Stimulated activated CD8-positive, alpha-beta memory T cell treated with anti-CD3 and anti-CD28 coated beads, Interleukin-2, amount 100 ng/mL, for 1 hour (primary cell): ENCODE results near the gene SLC26A11.
"Not testable (repeated sequence)": the region's sequence is repeated elsewhere in the genome, so short reads cannot be mapped to it uniquely, and the experiment has no call there.

ENCODE experiments used
- DNase-seq, 2 donors: peaks; one replicate each; pipeline ENCODE4 v3.0.0-alpha.2; 2020; ENCODE audit warnings: low read depth in 2 of 2

The SLC26A11 gene

DNA sequence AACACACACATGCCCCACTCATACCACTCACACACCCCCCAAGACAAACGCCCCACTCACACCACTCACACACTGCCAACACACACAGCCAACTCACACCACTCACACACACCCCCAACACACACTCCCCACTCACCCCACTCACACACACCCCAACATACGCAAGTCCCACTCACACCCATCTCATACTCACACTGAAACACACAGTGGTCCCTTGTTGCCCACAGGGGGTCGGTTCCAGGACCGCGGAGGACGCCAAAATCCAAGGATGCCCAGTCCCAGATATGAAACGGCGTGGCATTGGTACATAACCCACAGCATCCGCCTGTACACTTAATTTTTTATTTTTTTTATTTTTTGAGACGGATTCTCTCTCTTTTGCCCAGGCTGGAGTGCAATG is 61.3 kb downstream of the SLC26A11 start:
- DNase-seq: no peak

DNA sequence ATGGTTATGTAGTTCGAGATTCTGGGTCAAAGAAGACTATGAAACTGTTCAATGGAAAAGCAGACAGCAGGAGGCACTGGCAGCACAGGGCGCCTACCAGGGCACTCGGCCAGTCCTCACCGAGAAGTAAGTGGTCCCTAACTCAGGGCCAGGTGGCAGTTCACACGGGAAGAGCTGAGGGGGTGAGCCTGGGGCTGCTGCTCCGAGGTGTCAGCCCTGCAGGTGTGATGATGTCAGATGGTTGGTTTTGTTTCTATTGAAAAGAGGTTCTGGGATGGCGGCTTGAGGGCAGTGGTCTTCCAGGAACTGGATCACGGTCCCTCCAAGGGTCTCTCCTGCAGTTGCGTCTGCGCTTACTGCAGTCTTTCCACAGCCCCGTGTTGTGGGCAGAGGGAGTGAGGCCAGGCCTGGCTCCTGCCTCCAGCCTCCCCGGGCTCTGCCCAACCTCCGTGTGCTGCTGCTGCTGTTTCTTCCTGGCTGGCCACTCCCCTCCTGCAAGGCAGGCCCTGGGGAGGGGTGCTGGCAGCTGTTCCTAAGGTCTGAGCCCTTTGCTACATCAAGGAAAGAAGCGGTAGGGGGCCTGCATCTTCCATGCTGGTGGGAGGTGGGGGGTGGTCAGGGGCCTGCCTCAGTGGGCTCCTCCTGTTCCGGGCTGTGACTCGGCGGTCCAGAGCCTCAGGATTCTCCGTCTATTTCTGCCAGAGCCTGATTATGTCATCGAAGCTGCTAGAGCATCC is 63.1 kb downstream of the SLC26A11 start:
- DNase-seq: no peak

DNA sequence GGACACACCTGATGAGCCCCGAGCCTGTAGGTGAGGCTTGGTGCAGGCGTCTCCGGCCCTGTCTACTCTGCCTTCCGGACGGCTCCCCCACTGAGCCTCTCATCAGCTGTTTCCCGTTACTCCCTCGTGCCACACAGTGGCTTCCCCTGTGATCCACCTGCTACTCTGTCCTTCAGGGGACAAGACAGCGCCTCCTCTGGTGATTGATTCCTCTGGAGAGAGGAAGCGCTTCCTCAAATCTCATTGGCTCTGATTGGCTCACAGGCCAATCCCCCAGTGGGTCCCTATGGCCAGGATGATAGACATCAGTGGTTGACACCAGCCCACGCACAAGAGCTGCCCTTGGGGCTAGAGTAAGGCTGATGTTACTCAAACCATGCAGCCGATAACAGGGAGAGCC is 64.4 kb downstream of the SLC26A11 start:
- DNase-seq: no peak

DNA sequence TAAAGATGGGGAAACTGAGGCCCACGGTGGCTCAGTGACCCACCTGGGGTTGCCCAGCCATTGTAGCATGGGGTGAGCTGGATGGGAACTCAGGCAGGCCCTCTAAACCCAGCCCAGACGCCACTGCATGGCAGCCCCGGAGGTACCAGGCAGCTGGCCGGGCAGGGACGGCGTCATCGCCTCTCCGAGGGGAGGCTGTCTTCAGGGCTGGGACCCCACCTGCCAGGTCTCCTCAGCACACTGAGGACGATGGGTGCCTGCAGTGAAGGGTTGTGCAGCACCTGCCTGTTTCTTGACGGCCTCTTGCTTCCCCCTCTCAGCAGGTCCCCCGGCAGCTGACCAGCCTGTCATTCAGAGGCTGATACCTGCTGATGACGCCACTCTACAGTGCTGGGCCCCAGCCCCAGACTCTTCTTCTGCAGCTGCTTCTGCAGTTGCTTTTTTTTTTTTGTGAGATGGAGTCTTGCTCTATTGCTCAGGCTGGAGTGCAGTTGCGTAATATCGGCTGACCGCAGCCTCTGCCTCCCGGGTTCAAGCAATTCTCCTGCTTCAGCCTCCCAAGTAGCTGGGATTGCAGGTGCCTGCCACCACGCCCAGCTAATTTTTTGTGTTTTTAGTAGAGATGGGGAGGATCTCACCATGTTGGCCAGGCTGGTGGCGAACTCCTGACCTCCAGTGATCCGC is 65.2 kb downstream of the SLC26A11 start:
- DNase-seq: no peak

DNA sequence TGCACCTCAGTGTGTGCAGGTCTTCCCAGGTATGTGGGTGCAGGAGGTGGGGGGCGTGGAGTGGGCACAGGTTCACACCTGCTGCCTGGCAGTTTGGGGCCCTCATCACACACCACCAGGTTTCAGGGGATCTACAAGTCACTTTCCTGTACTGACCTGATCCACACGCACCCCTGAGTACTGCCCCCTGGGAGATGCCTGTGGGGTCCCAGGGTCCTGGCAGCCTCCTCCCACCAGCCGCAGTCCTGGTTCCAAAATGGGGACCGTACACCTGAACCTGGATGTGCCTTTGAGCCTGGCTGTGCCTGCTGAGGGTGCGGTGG is 66.4 kb downstream of the SLC26A11 start:
- no peak for DNase-seq

DNA sequence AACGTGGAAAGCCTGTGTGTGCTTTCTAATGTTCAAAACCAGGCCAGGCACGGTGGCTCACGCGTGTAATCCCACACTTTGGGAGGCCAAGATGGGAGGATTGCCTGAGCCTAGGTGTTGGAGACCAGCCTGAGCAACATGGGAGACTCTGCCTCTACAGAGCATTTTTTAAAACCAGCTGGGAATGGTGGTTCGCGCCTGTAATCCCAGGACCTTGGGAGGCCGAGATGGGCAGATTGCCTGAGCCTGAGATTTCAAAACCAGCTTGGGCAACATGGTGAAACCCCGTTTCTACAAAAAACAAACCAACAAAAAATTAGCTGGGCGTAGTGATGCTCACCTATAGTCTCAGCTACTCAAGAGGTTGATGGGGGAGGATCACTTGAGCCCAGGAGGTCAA is 66.8 kb downstream of the SLC26A11 start:
- no peak for DNase-seq

DNA sequence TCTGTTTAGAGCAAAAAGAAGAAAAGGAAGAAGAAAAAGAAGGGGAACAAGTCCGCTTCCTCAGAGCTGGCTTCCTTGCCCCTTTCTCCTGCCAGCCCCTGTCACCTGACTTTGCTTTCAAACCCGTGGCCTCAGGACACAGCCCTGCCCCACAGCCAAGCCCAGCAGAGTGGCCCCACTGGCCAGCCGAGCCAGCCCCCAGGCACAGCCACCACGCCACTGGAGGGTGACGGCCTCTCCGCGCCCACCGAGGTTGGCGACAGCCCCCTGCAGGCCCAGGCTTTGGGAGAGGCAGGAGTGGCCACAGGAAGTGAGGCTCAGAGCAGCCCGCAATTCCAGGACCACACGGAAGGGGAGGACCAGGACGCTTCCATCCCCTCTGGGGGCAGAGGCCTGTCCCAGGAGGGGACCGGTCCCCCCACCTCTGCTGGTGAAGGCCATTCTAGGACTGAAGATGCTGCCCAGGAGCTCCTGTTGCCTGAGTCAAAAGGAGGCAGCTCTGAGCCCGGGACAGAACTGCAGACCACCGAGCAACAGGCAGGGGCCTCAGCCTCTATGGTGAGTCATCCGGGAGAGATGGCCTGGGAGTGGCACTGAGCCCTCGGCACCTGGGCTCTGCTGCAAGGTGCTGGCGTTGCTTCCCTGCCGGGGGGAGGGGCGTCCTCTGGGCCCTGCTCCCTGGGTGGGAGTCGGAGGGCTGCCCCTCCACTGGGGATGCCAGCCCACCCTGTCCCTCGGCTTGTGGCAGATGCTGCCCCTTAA is 67.8 kb downstream of the SLC26A11 start:
- DNase-seq: no peak

DNA sequence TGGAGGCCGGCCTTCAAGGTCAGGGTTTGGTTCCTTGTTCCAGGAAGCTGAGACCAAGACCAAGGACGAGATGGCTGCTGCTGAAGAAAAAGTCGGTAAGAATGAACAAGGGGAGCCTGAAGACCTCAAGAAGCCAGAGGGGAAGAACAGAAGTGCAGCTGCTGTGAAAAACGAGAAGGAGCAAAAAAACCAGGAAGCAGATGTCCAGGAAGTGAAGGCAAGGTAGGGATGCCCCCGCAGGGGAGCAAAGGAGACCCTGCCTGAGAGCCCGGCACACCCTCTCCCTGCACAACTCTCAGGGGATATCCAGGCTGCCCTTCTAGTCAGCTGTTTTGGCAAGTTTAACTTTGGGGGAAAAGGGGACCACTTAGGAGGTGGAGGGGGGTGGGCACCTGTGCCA is 69.4 kb downstream of the SLC26A11 start:
- no peak for DNase-seq

DNA sequence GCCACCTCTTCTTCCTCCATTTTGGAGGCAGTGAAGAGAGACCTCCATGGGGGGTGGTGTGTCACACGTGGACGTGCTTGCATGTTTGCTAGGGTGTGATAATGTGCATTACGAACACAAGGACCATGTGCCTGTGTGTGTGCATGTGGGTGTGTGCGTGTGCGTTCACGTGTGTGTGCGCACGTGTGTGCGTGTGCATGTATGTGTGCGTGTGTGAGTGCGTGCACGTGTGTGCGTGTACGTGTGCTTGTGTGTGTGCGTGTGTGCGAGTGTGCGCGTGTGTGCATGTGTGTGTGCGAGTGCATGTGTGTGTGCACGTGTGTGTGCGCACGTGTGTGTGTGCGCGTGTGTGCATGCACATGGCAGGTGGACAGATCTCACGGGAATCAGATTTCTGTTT is 69.9 kb downstream of the SLC26A11 start:
- no peak for DNase-seq

DNA sequence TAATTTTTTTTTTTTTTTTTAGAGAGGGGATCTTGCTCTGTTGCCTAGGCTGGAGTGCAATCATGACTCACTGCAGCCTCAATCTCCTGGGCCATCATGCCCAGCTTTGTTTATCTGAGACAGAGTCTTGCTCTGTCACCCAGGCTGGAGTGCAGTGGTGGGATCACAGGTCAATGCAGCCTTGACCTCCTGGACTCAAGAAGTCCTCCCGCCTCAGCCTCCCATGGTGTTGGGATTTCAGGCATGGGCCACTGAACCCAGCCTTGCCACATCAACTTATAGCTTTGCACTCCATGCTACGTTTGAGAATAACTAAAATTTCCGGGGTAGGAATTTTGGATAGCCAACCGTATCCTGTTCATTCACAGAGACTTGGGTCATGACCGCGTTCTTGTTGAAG is 71.0 kb downstream of the SLC26A11 start:
- no peak for DNase-seq

DNA sequence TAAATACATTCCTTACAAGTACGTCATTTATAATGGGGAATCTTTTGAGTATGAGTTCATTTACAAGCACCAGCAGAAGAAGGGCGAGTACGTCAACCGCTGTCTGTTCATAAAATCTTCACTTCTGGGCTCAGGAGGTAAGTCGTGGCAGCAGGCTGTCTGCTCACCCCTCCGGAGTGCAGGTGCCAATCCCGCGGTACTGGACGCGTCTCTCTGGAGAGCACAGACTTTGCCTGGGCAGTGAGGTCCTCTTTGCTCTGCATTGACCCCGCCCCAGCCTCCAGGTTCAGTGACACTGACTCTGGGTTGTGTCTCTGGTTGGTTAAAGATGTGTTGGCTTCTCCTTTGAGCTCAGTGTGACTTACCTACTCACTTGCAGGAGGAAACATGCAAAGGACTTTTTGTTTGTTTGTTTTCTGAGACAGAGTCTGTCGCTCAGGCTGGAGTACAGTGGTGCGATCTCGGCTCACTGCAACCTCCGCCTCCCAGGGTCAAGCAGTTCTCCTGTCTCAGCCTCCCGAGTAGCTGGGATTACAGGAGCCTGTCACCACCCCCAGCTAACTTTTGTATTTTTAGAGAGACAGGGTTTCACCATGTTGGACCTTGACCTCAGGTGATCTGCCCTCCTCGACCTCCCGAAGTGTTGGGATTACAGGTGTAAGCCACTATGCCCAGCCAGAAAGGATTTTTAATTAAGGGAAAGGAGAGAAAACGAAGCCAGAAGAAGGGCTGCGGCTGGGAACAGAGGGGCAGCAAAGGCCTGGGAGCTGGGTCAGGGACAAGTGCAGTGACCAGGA is 71.7 kb downstream of the SLC26A11 start:
- DNase-seq: no peak

DNA sequence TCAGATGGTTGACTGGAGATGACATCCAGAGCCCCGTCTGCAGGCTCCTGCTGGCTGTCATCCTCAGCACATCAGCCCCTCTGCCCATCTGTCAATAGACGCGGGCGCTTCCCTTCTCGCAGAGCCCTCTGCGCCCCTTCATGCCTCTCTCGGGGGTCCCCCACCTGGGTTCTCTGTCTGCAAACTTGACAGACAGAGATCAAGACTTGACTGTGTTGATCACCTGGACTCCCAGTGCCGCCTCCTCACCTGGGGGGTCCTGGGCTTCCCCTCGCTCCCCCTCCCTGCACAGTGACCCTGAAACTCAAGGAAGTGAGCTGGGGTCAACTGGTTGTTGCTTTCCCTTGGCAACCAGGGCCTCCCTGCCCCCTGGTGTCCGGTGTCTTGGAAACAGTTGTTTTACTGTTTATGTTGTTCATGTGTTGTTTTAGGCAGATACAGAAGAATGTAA is 72.3 kb downstream of the SLC26A11 start:
- no peak for DNase-seq

DNA sequence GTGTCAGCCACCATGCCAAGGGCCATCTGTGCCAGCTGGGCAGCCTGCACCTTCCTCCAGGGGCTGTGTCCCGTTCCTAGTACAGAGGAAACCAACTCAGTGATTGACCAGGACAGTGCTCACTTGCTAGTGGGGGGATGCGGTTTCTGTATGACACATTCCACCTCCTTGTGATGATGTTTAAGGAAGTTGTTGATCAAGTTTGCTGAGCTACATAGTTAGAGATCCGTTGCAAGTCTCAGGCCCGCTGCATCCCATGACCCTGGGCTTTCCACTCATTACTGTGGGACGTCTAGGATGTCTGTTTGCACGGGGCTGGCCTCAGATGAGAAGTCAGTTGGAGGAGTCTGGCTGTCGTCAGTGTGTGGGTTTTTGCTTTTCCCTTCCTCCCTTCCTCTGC is 74.0 kb downstream of the SLC26A11 start:
- no peak for DNase-seq

DNA sequence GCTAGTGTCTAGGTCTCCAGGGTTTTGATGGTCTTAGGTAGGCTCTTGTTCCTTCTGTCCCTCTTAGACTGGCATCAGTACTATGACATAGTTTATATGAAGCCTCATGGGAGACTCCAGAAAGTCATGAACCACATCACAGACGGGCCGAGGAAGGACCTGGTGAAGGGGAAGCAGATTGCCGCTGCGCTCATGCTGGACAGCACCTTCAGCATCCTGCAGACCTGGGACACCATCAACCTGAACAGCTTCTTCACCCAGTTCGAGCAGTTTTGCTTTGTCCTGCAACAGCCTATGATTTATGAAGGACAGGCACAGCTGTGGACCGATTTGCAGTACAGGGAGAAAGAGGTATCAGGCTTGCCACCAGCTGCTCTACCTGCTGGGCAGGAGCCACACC is 74.4 kb downstream of the SLC26A11 start:
- no peak for DNase-seq

DNA sequence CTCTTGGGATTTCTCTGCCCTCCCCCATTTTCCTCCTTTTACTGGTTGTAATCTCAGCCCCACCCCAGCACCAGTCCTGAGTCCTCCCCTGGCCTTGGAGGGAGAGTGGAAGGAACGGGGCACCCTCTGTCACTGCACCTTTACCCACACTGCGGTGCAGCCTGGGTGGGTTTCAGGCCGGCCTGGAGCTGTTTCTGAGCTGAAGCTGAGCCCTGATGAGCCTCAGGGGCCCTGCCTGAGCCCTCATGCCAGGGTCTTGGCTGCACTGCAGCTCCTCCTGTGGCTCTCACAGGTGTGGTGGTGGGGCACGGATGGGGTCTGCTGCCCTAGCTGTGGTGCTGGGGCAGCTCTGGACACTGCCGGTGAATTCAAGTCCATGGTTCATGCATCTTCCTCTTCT is 74.9 kb downstream of the SLC26A11 start:
- DNase-seq: no peak

DNA sequence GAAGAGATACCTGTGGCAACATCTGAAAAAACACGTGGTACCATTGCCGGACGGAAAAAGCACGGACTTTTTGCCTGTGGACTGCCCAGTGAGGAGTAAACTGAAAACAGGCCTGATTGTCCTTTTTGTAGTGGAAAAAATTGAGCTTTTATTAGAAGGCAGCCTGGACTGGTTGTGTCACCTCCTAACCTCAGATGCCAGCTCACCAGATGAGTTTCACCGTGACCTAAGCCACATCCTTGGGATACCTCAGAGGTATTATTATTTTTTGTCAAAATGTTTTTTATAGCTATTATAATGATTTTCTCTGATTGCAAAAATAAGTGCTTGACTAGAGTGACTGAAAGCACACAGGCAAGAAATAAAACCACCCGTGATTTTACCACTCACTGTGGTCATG is 75.3 kb downstream of the SLC26A11 start:
- DNase-seq: no peak

DNA sequence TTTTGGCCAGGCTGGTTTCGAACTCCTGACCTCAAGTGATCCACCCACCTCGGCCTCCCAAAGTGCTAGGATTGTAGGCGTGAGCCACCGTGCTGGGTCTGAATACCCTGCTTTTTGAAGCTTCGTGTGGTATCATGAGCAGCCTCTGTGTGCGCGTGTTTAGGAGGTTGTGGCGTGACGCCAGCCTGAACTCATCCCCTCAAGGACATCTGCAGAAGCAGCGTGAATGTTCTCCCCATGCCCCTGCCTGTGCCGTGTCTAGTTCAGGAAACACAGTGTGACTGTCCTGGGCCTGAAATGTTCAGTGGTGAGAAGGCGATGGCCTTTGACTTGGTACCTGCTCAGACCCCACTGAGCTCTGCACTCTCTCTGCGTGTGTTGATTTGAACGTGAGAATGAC is 76.0 kb downstream of the SLC26A11 start:
- no peak for DNase-seq

DNA sequence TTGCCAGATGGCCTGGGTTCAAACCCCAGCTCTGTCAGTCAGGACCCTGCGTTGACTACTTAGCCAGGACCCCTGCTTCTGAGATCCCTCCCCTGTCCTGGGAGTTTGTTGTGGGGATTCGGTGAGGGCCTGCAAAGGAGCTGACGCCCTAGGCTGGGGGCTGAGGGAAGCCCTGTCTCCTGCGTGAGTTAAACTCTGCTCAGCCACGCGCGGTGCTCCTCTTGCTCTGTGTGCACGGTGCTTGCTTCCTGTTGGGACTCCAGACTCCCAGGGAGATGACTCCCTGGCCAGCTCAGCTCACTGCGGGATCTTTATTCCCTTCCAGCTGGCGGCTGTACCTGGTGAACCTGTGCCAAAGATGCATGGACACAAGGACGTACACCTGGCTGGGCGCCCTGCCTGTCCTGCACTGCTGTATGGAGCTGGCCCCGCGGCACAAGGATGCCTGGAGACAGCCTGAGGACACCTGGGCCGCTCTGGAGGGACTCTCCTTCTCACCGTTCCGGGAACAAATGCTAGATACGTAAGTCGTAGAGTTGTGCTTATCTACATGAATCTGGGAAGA is 77.9 kb downstream of the SLC26A11 start:
- no peak for DNase-seq

DNA sequence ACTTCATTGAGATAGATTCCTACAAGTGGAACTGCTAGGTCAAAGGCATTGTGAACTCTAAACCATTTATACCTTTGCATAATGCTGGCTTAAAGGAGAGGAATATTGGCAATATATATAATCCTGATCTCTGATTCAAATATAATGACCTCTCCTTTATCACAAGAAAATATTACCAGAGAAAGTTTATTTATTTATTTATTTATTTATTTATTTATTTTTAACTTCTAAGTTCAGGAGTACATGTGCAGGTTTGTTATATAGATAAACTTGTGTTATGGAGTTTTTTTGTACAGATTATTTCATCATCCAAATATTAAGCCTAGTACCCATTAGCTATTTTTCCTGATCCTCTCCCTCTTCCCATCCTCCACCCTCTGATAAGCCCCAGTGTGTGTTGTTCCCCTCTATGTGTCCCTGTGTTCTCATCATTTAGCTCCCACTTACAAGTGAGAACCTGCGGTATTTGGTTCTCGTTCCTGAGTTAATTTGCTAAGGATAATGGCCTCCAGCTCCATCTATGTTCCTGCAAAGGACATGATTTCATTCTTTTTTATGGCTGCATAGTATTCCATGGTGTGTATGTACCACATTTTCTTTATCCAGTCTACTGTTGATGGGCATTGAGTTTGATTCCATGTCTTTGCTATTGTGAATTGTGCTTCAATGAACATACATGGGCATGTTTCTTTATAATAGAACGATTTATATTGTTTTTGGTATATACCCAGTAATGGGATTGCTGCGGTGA is 79.3 kb downstream of the SLC26A11 start:
- DNase-seq: not testable (repeated sequence)

DNA sequence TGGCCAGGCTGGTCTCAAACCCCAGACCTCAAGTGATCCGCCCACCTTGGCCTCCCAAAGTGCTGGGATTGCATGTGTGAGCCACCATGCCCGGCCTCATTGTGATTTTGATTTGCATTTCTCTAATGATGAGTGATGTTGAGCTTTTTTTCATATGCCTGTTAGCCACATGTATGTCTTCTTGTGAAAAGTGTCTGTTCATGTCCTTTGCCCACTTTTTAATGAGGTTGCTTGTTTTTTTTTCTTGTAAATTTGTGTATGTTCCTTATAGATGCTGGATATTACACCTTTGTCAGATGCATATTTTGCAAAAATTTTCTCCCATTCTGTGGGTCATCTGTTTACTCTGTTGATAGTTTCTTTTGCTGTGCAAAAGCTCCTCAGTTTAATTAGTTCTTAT is 80.5 kb downstream of the SLC26A11 start:
- DNase-seq: not testable (repeated sequence)
